HG03097 (cell line): Measurements from ENCODE around the gene STAT5A.

Experiments used
- ATAC-seq: cut with Tn5 transposase; IDR thresholded peaks from one replicate; pipeline ENCODE4 v1.9.1; 2021; ENCODE audit not compliant: unreplicated experiment, low FRiP score

The STAT5A gene

DNA sequence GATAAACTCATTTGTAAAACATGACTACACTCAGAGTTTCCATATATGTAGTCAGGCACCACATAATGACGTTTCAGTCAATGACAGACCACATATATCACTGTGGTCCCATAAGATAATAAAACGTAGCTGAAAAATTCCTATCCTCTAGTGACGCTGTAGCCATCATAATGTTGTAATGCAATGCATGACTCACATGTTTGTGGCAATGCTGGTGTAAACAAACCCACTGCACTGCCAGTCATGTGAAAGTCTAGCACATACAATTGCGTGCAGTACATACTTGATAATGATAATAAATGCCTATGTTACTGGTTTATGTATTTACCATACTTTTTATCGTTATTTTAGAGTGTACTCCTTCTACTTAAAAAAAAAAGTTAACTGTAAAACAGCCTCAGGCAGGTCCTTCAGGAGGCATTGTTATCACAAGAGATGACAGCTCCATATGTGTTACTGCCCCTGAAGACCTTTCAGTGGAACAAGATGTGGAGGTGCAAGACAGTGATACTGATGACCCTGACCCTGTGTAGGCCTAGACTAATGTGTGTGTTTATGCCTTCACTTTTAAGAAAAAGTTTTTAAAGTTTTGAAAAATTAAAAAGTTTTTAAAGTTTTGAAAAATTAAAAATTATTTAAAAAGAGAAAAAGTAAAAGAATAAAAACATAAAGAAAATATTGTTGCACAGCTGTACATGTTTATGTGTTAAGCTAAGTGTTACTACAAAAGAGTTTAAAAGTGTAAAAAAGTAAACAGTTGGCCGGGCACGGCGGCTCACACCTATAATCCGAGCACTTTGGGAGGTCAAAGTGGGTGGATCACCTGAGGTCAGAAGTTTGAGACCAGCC lies 21.2 kb upstream of the STAT5A start:
- ATAC-seq, result no peak

DNA sequence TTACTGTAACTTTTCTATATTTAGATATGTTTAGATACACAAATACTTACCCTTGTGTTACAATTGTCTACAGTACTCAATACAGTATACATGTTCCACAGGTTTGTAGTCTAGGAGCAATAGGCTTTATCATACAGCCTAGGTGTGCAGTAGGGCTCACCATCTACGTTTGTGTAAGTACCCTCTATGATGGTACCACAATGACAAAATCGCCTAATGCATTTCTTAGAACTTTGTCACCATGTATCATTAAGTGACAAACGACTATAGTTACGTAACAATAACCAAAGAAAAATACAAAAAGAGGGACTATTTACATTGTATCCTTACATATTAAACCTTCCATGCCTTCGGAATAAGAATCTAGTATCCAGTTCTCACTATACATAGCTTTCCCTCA lies 20.1 kb upstream of the STAT5A start:
- no peak for ATAC-seq

DNA sequence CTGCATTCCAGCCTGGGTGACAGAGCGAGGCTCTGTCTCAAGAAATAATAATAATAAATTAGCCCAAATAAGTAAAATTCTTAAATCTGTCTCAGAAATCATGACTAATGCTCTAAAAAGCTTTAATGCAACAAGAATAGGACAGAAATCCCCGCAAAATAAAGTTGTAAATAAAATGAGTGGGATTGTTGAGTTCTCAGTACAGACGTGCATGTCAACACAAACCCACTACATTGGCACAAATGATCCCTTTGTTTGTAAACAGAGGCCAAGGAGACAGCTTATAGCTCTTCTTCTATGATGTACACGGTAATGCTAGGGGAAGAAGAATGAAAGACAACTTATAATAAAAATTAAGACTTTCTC lies 18.1 kb upstream of the STAT5A start:
- ATAC-seq, result no peak

DNA sequence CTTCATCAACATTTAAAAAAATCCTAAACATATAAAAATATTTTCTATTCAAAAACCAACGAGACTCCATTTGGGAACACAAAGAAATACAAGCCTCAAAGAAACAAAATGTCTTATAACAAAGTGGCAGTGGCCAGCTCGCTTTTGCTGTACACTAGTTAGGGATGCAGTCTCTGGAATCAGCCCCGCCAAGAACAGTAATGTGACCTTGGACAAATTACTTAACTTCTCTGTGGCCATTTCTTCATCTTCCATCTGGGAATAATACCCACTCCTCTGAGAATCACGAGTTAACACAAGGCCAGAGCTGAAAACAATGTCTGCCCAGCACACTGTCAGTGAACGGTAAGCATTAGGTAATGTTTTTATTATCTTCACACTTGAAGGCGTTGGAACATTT lies 17.7 kb upstream of the STAT5A start:
- ATAC-seq, result no peak

DNA sequence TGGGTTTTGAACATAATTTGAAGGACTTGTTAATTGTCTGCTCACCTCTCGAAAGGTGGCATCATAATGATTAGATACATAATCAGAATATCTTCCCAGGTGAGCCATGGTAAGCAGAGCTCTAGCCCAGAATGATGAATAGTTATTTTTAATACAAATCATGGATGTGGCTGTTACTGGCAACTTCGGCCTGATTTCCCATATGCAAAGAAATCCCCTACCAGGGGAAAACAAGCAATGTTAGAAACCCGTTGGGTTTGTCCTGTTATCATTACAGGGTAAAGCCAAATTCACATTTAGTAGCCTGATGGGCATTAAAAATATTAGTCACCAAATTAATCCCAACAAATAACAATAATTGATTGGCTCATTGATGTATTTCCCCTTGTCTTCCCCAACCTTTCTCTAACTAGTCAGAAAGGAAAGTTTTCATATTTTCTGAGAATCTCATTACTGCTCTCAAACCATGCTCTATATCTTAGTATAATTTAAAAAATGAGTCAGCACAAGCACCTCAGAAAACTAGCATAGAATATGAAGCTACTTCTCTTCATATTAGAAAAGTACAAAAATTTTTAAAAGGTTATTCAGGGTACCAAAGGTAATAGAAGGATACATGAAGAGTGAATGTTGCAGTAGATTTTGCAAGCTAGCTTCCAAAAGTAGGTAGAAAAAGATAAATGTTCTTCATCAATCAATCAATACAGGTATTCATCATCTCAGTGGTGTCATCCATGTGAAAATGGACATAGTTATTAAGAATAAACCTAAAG lies 17.1 kb upstream of the STAT5A start:
- no peak for ATAC-seq

DNA sequence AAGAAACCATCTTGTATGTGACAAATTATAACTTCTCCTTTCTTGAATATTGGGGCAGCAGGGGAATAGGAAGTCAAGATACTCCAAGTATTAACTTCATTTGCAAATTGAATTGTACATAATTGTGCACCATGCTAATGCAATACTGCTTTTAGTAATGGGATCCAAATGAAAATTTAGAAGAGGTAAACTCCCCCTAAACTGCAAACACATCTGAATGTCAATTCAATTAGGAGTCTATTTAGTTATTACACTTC lies 16.6 kb upstream of the STAT5A start:
- ATAC-seq, result no peak

DNA sequence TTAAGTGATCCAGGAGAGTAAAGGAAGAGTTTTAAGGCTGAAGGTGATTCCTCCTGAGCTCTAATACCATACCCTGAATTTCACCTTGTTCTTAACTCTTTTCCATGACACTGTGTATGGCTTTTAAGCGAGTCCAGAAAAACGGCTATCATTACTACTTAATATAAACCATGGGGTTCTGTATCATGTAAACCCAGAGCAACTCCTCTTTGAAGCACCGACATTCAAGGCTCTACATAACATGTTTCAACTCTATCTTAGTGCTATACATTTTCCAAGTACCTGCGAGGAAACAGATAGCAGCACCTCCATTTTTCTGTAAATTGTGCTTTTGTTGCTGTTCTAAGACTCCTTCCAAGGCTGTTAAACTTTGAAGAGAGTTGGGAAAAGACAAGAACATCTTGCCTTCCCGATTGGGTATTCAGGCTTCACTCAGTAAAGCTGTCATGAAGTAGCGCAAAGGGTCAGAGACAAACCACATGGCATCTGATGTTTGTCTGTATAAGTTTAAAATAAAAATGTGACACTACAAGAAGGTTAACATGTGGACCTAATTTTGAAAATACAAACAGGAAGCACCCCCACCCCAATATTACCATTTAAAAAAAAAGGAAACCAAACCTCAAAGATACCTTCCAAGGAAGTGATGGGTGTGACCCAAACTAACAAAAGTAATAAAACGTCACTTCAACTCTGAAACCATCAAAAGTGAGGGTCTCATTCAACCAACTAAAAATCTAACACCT lies 16.0 kb upstream of the STAT5A start:
- no peak for ATAC-seq

DNA sequence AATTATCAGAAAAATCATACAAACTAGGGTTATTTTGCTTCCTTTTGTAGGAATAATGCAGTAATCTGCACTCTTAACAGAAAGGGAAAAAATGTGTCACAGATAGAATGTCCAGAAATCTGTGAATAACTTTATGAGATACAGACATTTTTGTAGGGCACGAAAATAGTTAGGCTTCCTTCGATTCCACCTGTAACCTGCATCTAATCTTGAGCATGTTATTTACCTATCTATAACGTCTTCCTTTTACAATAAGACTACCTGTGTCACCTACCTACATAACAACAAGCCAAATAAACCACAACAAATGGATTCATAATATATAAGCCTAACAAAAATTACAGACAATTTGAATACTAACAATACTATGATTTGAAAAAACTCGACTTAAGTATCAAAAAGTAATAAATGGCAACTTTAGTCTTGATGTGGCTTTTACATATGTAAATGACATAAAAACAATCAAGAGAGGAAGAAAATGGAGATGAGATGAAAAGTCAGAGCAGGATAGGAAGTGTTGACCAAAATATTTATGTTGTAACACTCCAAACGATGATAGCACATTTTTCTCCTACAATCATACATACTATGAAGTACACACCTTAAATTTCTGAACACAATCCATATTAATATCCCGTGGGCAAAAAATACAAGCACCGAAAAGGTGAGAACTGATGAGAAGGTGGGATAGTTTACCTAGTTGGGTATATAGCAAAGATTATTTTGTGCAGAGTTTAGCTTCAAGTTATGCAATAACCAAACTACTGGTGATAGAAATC lies 14.6 kb upstream of the STAT5A start:
- ATAC-seq, result no peak

DNA sequence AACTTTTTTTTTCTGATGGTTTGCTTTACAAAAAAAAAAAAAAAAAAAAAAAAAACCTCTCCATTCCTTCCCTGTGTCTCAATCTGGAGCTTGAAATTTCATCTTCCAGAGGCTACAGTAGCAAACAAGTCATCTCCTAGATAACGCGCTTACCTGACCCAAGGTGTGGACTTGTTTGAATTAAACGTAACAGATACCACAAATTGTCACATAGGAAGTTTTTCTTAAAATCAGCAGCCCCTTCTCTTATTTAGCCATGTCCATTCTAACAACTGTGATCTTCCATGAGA lies 14.1 kb upstream of the STAT5A start:
- no peak for ATAC-seq

DNA sequence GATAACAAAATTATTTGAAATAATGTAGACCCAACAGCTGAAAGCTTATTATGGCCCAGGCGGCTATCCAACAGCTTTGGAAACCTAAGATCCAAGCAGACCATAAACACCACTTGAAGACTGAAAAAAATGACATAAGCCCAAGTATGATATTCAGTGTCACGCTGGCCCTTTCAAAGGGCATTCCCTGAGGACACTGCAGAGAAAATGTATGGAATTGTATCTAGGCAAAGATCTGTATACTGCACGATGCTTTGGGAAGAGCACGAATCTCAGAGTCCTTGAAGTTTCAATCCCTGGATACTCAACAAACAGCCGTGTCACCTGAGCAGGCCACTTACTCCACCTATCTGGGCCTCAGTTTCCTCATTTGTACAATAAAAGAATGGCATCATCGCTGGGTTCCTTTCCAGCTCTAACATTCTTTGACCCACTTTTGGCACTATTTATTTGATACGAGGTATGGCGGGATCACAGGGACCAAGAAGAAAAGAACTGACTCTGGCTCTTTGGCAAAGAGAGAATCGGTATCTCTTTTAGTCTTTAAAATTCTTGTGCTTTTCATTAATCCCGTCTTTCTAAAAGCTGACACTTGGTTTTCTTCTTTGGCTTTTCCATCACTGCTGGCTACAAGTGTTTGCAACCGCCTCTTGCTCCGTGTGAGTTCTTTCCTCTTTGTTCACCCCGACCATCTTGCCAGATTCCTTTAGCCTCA lies 13.3 kb upstream of the STAT5A start:
- no peak for ATAC-seq

DNA sequence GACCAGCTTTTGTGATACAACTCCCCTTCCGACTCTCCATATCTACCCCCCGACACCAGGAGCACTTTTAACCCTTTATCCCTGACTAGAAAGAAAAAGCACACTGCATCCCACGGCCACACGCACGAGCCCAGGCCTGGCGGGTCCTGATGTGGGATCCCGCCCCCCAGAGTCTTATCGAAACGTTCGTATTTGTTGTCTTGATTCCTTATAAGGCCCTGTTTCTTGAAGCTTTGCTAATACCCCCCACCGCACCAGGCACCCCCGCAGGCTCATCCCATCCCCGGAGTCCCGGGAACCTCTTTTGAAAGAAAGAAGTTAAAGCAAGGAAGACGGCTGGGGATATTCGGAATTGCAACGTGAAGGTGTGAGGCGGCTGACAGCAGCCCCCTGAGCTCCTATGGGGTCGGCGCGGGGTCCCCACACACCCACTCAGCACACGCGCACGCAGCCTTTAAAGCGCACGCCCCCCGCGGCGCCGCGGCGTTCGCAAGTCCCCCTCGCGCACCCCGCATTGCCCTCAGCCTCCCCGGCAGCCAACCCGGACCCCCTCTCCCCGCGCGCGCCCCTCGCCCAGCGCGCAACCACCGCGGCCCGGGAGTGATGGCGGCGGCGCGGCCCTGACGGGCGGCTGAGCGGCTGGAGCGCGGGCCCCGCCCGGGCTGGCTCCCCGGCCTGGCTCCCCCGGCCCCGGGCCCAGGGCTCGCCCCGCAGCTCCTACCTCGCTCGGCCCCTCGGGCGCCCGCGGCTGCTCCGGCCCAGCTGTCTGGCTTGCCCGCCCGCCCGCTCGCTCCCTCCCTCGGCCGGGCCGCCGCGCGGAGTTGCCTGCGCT lies 12.6 kb upstream of the STAT5A start:
- peak; percentile 38 for ATAC-seq

DNA sequence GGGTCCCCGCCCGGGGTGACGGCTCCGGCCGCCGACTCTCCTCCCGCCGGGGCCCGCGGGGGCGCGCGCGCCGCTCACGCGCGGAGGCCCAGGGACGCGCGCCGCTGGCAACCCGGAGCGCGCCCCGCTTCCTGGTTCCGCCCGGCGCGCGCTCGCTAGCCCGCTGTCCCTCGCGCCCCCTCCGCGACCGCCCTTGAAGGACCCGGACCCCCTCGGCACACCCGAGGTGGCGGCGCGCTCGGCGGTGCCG lies 12.0 kb upstream of the STAT5A start, which contains the start of gene STAT5B:
STAT5B (minus strand) TSS at position 33 of the 250 bp plus-strand sequence. CDS start 44,264 bp downstream, outside the sequence.
- ATAC-seq, result peak; percentile 49

DNA sequence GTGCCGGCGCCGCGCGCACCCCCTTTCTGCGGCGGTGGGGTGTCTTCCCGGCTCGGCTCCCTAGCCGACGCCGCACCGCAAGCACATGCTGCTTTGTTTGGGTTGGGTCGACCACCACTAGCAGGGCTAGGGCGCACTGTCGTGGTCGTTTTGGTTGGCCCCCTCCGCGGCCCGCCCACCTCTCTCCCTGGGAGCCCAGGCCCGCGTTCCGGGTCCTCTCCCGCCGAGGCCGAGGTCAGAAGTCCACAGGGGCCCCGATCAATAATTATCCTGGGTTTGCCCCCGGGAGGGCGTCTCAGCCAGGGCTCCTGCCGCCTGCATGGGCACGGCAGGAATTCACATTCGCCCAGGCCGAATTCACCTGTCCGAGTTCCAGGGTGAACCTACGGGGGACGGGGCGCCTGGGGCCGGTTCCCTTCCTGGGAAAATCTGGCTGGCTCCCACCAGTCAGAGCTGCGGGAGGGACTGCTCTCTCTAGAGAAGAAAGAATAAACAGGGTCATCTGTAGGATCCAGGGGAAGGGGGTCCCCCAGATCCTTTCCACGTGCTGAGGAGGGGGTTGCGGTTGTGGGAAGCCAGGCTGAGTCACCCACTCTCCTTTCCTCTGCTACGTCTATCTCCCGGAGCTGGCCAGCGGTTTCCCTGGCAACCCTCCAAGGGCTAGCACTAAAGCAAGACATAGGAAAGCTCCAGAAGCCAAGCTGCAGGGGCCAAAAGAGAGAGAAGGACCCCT lies 11.5 kb upstream of the STAT5A start:
- ATAC-seq, result peak; percentile 12

DNA sequence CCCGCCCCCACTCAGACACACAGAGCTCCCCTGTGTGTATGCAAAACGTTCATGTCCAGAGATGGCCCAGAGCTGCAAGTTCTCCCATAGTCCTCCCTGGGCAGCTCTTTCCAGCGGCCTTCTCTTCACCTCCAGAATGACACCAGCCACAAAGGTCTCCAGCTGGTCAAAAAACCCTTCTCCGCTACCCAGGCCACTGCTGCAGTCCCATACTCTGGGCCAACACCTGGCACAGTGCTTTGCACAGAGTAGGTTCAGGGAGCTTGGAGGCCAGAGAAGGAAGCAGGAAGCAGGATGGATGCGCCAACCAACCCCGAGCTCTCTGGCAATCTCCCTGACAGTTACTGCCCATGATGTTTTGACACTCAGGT lies 11.0 kb upstream of the STAT5A start:
- no peak for ATAC-seq

DNA sequence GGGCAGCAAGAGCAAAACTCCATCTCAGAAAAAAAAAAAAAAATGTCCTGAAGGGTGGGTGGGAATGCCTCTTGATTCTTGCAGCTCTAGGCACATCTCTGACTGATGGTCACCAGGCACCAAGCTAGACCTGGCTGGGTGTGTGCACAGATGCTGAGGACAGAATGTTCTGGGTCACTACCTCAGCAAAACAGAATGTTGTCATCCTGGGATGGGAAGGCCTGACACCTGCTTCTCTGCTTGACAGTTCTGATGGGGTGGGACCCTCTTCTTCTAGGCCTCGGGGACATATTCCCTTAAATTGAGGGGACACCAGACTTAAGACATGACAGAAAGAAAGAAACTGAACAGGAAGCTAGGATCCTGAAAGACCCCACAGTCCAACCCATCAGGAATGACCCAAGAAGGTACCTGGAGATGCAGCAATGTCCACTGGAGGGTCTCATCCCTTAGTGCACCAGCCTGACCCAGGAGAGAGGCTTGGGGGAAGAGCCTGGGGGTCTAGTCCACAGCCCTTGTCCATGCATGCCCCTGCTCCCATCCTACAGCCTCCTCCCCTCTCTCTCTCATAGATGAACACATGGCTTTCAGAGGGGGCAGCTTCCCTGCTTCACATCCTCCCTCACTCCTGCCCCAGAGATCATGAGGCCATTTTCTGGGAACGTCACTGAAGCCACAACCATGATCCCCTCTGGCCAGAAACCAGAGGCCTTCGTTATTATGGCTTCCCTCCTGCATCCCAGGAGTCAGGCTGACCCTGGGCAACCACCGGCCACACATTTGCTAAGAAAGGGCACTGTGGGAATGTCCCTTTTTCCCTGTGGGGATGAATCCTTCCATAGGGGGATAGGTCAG lies 8.3 kb upstream of the STAT5A start:
- no peak for ATAC-seq

DNA sequence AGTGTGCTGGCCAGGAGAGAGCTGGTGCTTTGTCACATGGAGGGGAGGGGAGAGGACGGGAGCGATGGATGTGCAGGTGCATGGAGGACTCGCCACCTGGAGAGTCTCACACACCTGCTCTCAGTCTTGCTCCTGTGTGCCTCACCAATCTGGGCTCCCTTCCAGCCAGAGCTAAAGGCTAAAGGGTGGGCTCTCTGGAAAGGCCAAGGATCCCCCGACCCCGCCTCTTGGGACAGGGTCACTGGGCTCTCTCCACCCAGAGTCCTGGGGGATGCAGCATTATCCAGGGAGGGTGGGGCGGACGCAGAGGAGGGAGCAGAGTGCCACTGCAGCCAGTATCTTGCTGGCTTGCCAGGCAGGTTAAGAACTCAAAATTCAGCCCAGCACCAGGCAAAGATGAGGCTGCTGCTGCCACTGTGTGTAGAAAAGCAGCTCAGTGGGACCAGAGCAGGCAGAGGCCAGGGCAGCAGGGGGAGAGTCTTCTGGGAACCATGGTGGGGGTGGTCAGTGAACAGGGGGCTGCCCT lies 6.7 kb upstream of the STAT5A start:
- ATAC-seq, result no peak

DNA sequence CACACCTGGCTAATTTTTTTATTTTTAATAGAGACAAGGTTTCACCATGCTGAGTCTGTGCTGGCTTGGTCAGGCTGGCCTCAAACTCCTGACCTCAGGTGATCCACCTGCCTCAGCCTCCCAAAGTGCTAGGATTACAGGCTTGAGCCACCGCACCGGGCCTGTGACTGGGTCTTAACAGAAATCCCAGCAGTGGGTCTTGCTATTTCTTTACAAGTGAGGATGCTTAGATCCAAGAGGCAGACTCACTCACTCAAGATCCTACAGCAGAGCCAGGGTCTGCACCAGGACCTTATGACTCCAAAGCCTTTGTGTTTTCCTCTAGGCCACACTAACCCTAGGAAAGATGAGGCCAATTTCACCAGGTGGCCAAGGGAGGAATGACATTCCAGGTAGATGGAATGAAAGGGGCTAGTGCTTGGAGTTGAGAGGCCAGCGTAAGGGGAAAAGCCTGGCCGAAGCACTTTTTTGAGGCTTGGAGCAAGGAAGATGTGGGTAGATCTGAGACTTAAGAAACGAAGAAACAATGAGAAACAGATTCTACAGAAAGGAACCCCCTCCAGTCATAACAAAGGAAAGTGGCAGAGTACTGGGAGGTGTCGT lies 5.7 kb upstream of the STAT5A start:
- no peak for ATAC-seq
